HEK293 (cell line): ENCODE results near the gene C1QTNF12.

ENCODE experiments used
- EGR2 ChIP-seq: fragments of 450-650 bp; formaldehyde crosslinking; IDR thresholded peaks from 2 replicates; pipeline ENCODE4 v1.5.1; 2016; ENCODE audit warnings: low read depth, missing biosample characterization, missing genetic modification characterization
- GLI2 ChIP-seq: fragments of 450-650 bp; formaldehyde crosslinking; IDR thresholded peaks from 2 replicates; pipeline ENCODE4; 2017; ENCODE audit warnings: missing biosample characterization, missing genetic modification characterization, low read depth, borderline replicate concordance
- GLIS2 ChIP-seq: fragments of 450-650 bp; formaldehyde crosslinking; IDR thresholded peaks from 2 replicates; pipeline ENCODE4 v1.5.1; 2016; ENCODE audit warnings: missing biosample characterization, missing genetic modification characterization
- HOXA7 ChIP-seq: sonication (generic); formaldehyde crosslinking; IDR thresholded peaks from 2 replicates; pipeline ENCODE4 v1.8.1; 2022; ENCODE audit warnings: missing genetic modification reagents, borderline replicate concordance
- YY2 ChIP-seq: fragments of 450-650 bp; formaldehyde crosslinking; IDR thresholded peaks from 2 replicates; pipeline ENCODE4 v1.5.1; 2016; ENCODE audit warnings: missing biosample characterization, missing genetic modification characterization
- ZBTB20 ChIP-seq: fragments of 450-650 bp; formaldehyde crosslinking; IDR thresholded peaks from 2 replicates; pipeline ENCODE4 v1.5.1; 2016; ENCODE audit warnings: missing biosample characterization, missing genetic modification characterization
- ZEB2 ChIP-seq: fragments of 450-650 bp; formaldehyde crosslinking; IDR thresholded peaks from 2 replicates; pipeline ENCODE4 v1.5.1; 2016; ENCODE audit warnings: missing biosample characterization, missing genetic modification characterization
- ZFP41 ChIP-seq: fragments of 450-650 bp; formaldehyde crosslinking; IDR thresholded peaks from 2 replicates; pipeline ENCODE4 v1.5.1; 2016; ENCODE audit warnings: missing biosample characterization, missing genetic modification characterization, borderline replicate concordance
- ZNF10 ChIP-seq: fragments of 450-650 bp; formaldehyde crosslinking; IDR thresholded peaks from 2 replicates; pipeline ENCODE4 v1.5.1; 2017; ENCODE audit warnings: missing biosample characterization, missing genetic modification characterization
- ZNF121 ChIP-seq: fragments of 450-650 bp; formaldehyde crosslinking; IDR thresholded peaks from 2 replicates; pipeline ENCODE4 v1.5.1; 2016; ENCODE audit warnings: missing biosample characterization, missing genetic modification characterization
- ZNF157 ChIP-seq: fragments of 450-650 bp; formaldehyde crosslinking; IDR thresholded peaks from 2 replicates; pipeline ENCODE4 v1.5.1; 2016; ENCODE audit warnings: missing biosample characterization, missing genetic modification characterization
- ZNF16 ChIP-seq: fragments of 450-650 bp; formaldehyde crosslinking; IDR thresholded peaks from 2 replicates; pipeline ENCODE4 v1.5.1; 2016; ENCODE audit warnings: low read depth, missing biosample characterization, missing genetic modification characterization
- ZNF175 ChIP-seq: fragments of 450-650 bp; formaldehyde crosslinking; IDR thresholded peaks from 2 replicates; pipeline ENCODE4 v1.5.1; 2016; ENCODE audit warnings: missing biosample characterization, missing genetic modification characterization
- ZNF214 ChIP-seq: fragments of 450-650 bp; formaldehyde crosslinking; IDR thresholded peaks from 2 replicates; pipeline ENCODE4 v1.5.1; 2017; ENCODE audit warnings: missing biosample characterization, mild to moderate bottlenecking, missing genetic modification characterization, borderline replicate concordance
- ZNF391 ChIP-seq: fragments of 450-650 bp; formaldehyde crosslinking; IDR thresholded peaks from 2 replicates; pipeline ENCODE4 v1.5.1; 2016; ENCODE audit warnings: low read depth, missing biosample characterization, missing genetic modification characterization, borderline replicate concordance
- ZNF423 ChIP-seq: fragments of 450-650 bp; formaldehyde crosslinking; IDR thresholded peaks from 2 replicates; pipeline ENCODE4 v1.5.1; 2016; ENCODE audit warnings: missing biosample characterization, missing genetic modification characterization
- ZNF473 ChIP-seq: fragments of 450-650 bp; formaldehyde crosslinking; IDR thresholded peaks from 2 replicates; pipeline ENCODE4 v1.5.1; 2017; ENCODE audit warnings: missing biosample characterization, missing genetic modification characterization
- ZNF501 ChIP-seq: fragments of 450-650 bp; formaldehyde crosslinking; IDR thresholded peaks from 2 replicates; pipeline ENCODE4 v1.5.1; 2016; ENCODE audit warnings: missing biosample characterization, missing genetic modification characterization
- ZNF558 ChIP-seq: fragments of 450-650 bp; formaldehyde crosslinking; IDR thresholded peaks from 2 replicates; pipeline ENCODE4 v1.5.1; 2016; ENCODE audit warnings: missing biosample characterization, missing genetic modification characterization
- ZNF623 ChIP-seq: fragments of 450-650 bp; formaldehyde crosslinking; IDR thresholded peaks from 2 replicates; pipeline ENCODE4 v1.5.1; 2016; ENCODE audit warnings: missing biosample characterization, missing genetic modification characterization
- ZNF701 ChIP-seq: fragments of 450-650 bp; formaldehyde crosslinking; IDR thresholded peaks from 2 replicates; pipeline ENCODE4 v1.5.1; 2016; ENCODE audit warnings: missing biosample characterization, missing genetic modification characterization
- TF ChIP-seq, protein P1 (sequence below): fragments of 450-650 bp; formaldehyde crosslinking; IDR thresholded peaks from 2 replicates; pipeline ENCODE4 v1.5.1; 2016; ENCODE audit warnings: missing biosample characterization, missing genetic modification characterization, borderline replicate concordance
- TF ChIP-seq, protein P2 (sequence below): fragments of 450-650 bp; formaldehyde crosslinking; IDR thresholded peaks from 2 replicates; pipeline ENCODE4 v1.5.1; 2016; ENCODE audit warnings: missing biosample characterization, missing genetic modification characterization
- TF ChIP-seq, protein P3 (sequence below): fragments of 450-650 bp; formaldehyde crosslinking; IDR thresholded peaks from 2 replicates; pipeline ENCODE4 v1.5.1; 2016; ENCODE audit warnings: missing biosample characterization, missing genetic modification characterization
- TF ChIP-seq, protein P4 (sequence below): fragments of 450-650 bp; formaldehyde crosslinking; IDR thresholded peaks from 2 replicates; pipeline ENCODE4 v1.5.1; 2016; ENCODE audit warnings: missing biosample characterization, missing genetic modification characterization, borderline replicate concordance
- TF ChIP-seq, protein P5 (sequence below): fragments of 450-650 bp; formaldehyde crosslinking; conservative IDR thresholded peaks from 2 replicates; pipeline ENCODE4 v1.5.1; 2016; ENCODE audit warnings: low read depth, missing biosample characterization, missing genetic modification characterization

The C1QTNF12 gene

DNA sequence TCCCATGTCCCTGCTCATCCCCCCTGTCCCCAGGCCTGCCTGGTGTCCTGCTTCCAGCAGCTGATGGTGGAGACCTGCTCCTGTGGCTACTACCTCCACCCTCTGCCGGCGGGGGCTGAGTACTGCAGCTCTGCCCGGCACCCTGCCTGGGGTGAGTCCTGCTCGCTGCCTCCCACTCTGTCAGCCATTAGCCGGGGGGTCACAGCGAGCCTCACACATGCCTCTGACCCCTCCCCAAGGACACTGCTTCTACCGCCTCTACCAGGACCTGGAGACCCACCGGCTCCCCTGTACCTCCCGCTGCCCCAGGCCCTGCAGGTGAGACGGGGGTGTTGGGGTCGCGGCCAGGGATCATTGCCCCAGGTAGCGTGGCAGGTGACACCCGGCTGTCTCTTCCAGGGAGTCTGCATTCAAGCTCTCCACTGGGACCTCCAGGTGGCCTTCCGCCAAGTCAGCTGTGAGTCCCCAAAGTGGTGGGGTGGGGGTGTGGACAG lies 43.8 kb upstream of the C1QTNF12 start (continued):
- TF ChIP-seq EGR2 (tag by site-specific recombination), result 0 out of 2 replicates have a peak, but pooled peaks have one; percentile 12
- TF ChIP-seq ZNF175 (tag by site-specific recombination), result no peak
- no peak for TF ChIP-seq ZBTB20
- peak; percentile 58 for TF ChIP-seq GLIS2
- no peak for TF ChIP-seq YY2 (tag by site-specific recombination)
- TF ChIP-seq ZFP41 (tag by site-specific recombination), result no peak
- TF ChIP-seq, protein P1, sequence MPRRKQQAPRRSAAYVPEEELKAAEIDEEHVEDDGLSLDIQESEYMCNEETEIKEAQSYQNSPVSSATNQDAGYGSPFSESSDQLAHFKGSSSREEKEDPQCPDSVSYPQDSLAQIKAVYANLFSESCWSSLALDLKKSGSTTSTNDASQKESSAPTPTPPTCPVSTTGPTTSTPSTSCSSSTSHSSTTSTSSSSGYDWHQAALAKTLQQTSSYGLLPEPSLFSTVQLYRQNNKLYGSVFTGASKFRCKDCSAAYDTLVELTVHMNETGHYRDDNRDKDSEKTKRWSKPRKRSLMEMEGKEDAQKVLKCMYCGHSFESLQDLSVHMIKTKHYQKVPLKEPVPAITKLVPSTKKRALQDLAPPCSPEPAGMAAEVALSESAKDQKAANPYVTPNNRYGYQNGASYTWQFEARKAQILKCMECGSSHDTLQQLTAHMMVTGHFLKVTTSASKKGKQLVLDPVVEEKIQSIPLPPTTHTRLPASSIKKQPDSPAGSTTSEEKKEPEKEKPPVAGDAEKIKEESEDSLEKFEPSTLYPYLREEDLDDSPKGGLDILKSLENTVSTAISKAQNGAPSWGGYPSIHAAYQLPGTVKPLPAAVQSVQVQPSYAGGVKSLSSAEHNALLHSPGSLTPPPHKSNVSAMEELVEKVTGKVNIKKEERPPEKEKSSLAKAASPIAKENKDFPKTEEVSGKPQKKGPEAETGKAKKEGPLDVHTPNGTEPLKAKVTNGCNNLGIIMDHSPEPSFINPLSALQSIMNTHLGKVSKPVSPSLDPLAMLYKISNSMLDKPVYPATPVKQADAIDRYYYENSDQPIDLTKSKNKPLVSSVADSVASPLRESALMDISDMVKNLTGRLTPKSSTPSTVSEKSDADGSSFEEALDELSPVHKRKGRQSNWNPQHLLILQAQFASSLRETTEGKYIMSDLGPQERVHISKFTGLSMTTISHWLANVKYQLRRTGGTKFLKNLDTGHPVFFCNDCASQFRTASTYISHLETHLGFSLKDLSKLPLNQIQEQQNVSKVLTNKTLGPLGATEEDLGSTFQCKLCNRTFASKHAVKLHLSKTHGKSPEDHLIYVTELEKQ (tag by site-specific recombination), result no peak
- TF ChIP-seq ZEB2 (tag by site-specific recombination), result no peak
- no peak; the same call in 1 of the 2 replicates for TF ChIP-seq ZNF501
- TF ChIP-seq, protein P2, sequence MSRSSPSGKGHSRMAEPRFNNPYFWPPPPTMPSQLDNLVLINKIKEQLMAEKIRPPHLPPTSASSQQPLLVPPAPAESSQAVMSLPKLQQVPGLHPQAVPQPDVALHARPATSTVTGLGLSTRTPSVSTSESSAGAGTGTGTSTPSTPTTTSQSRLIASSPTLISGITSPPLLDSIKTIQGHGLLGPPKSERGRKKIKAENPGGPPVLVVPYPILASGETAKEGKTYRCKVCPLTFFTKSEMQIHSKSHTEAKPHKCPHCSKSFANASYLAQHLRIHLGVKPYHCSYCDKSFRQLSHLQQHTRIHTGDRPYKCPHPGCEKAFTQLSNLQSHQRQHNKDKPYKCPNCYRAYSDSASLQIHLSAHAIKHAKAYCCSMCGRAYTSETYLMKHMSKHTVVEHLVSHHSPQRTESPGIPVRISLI (tag by site-specific recombination), result no peak
- TF ChIP-seq ZNF623 (tag by site-specific recombination), result no peak
- no peak for TF ChIP-seq ZNF157 (tag by site-specific recombination)
- 0 out of 2 replicates have a peak, but pooled peaks have one; percentile 22 for TF ChIP-seq ZNF10 (tag by site-specific recombination)
- TF ChIP-seq ZNF16 (tag by site-specific recombination), result no peak
- no peak for TF ChIP-seq HOXA7 (CRISPR knock-in tag)
- TF ChIP-seq ZNF473 (tag by site-specific recombination), result no peak
- TF ChIP-seq GLI2 (tag by site-specific recombination), result no peak
- TF ChIP-seq, protein P3, sequence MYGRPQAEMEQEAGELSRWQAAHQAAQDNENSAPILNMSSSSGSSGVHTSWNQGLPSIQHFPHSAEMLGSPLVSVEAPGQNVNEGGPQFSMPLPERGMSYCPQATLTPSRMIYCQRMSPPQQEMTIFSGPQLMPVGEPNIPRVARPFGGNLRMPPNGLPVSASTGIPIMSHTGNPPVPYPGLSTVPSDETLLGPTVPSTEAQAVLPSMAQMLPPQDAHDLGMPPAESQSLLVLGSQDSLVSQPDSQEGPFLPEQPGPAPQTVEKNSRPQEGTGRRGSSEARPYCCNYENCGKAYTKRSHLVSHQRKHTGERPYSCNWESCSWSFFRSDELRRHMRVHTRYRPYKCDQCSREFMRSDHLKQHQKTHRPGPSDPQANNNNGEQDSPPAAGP (tag by site-specific recombination), result no peak
- TF ChIP-seq ZNF214 (tag by site-specific recombination), result no peak
- no peak for TF ChIP-seq ZNF121 (tag by site-specific recombination)
- TF ChIP-seq ZNF558 (tag by site-specific recombination), result no peak
- TF ChIP-seq ZNF423, result no peak
- TF ChIP-seq, protein P4, sequence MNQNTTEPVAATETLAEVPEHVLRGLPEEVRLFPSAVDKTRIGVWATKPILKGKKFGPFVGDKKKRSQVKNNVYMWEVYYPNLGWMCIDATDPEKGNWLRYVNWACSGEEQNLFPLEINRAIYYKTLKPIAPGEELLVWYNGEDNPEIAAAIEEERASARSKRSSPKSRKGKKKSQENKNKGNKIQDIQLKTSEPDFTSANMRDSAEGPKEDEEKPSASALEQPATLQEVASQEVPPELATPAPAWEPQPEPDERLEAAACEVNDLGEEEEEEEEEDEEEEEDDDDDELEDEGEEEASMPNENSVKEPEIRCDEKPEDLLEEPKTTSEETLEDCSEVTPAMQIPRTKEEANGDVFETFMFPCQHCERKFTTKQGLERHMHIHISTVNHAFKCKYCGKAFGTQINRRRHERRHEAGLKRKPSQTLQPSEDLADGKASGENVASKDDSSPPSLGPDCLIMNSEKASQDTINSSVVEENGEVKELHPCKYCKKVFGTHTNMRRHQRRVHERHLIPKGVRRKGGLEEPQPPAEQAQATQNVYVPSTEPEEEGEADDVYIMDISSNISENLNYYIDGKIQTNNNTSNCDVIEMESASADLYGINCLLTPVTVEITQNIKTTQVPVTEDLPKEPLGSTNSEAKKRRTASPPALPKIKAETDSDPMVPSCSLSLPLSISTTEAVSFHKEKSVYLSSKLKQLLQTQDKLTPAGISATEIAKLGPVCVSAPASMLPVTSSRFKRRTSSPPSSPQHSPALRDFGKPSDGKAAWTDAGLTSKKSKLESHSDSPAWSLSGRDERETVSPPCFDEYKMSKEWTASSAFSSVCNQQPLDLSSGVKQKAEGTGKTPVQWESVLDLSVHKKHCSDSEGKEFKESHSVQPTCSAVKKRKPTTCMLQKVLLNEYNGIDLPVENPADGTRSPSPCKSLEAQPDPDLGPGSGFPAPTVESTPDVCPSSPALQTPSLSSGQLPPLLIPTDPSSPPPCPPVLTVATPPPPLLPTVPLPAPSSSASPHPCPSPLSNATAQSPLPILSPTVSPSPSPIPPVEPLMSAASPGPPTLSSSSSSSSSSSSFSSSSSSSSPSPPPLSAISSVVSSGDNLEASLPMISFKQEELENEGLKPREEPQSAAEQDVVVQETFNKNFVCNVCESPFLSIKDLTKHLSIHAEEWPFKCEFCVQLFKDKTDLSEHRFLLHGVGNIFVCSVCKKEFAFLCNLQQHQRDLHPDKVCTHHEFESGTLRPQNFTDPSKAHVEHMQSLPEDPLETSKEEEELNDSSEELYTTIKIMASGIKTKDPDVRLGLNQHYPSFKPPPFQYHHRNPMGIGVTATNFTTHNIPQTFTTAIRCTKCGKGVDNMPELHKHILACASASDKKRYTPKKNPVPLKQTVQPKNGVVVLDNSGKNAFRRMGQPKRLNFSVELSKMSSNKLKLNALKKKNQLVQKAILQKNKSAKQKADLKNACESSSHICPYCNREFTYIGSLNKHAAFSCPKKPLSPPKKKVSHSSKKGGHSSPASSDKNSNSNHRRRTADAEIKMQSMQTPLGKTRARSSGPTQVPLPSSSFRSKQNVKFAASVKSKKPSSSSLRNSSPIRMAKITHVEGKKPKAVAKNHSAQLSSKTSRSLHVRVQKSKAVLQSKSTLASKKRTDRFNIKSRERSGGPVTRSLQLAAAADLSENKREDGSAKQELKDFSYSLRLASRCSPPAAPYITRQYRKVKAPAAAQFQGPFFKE (tag by site-specific recombination), result no peak
- TF ChIP-seq ZNF701 (tag by site-specific recombination), result no peak
- TF ChIP-seq, protein P5, sequence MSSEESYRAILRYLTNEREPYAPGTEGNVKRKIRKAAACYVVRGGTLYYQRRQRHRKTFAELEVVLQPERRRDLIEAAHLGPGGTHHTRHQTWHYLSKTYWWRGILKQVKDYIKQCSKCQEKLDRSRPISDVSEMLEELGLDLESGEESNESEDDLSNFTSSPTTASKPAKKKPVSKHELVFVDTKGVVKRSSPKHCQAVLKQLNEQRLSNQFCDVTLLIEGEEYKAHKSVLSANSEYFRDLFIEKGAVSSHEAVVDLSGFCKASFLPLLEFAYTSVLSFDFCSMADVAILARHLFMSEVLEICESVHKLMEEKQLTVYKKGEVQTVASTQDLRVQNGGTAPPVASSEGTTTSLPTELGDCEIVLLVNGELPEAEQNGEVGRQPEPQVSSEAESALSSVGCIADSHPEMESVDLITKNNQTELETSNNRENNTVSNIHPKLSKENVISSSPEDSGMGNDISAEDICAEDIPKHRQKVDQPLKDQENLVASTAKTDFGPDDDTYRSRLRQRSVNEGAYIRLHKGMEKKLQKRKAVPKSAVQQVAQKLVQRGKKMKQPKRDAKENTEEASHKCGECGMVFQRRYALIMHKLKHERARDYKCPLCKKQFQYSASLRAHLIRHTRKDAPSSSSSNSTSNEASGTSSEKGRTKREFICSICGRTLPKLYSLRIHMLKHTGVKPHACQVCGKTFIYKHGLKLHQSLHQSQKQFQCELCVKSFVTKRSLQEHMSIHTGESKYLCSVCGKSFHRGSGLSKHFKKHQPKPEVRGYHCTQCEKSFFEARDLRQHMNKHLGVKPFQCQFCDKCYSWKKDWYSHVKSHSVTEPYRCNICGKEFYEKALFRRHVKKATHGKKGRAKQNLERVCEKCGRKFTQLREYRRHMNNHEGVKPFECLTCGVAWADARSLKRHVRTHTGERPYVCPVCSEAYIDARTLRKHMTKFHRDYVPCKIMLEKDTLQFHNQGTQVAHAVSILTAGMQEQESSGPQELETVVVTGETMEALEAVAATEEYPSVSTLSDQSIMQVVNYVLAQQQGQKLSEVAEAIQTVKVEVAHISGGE, result no peak
- no peak for TF ChIP-seq ZNF391
